CD4-positive, alpha-beta T cell (primary cell): ENCODE measurements around the gene IL19. TPM values are rescaled to one million over a fixed set of nuclear protein-coding genes. Genes with fewer than 3 reads are reported as not detected.
A peak's percentile ranks its signal among the peaks of the same experiment; 100 is the strongest.

Experiments used
- ATAC-seq: fragments of 200-7000 bp; cut with Tn5 transposase; one replicate; pipeline ENCODE4 v1.10.0; 2022; ENCODE audit warnings: mild to moderate bottlenecking; ENCODE audit not compliant: poor library complexity
- CTCF ChIA-PET: fragments of 350-600 bp; sonication (Branson Sonifier 250); formaldehyde crosslinking; loops from one replicate; lab custom pipeline; 2021; ENCODE audit warnings: antibody characterized with exemption, inconsistent platforms; lab: Charles Lee
- POLR2A ChIA-PET: fragments of 350-600 bp; sonication (Branson Sonifier 250); formaldehyde crosslinking; loops from one replicate; lab custom pipeline; 2021; ENCODE audit warnings: antibody characterized with exemption, inconsistent platforms; lab: Charles Lee
- DNase-seq, 14 experiments: peaks; one replicate each; pipeline ENCODE4 v3.0.0-alpha.2; 2013 to 2020; ENCODE audit warnings: mixed read lengths in 2 of 14
- H3K27ac ChIP-seq, 2 donors: one replicate each; pipeline versions ENCODE4 v1.5.1 to v1.7.0; 2013; ENCODE audit warnings: low read length in 2 of 2, low read depth in 1 of 2, mild to moderate bottlenecking in 1 of 2
- H3K27me3 ChIP-seq, 2 experiments: 1 replicate in 1 of 2; 2 replicates in 1 of 2; pipeline versions ENCODE4 v1.6.1 to v1.7.0; 2013; ENCODE audit warnings: low read length in 2 of 2, control low read depth in 1 of 2, mild to moderate bottlenecking in 1 of 2, moderate library complexity in 1 of 2; ENCODE audit not compliant: insufficient read depth in 2 of 2, control insufficient read depth in 1 of 2
- H3K36me3 ChIP-seq: one replicate; pipeline ENCODE4 v1.6.1; 2013; ENCODE audit warnings: low read length, control low read depth; ENCODE audit not compliant: insufficient read depth
- H3K4me1 ChIP-seq: one replicate; pipeline ENCODE4 v1.6.1; 2013; ENCODE audit warnings: low read length, control low read depth; ENCODE audit not compliant: insufficient read depth
- H3K4me3 ChIP-seq: one replicate; pipeline ENCODE4 v1.5.1; 2013; ENCODE audit warnings: mild to moderate bottlenecking, low read length, moderate library complexity
- H3K9me3 ChIP-seq, 2 experiments: 1 replicate in 1 of 2; 2 replicates in 1 of 2; pipeline versions ENCODE4 v1.6.1 to v1.7.0; 2013; ENCODE audit warnings: low read length in 2 of 2, mild to moderate bottlenecking in 2 of 2, control low read depth in 1 of 2, moderate library complexity in 1 of 2; ENCODE audit not compliant: control insufficient read depth in 1 of 2, insufficient read depth in 1 of 2
- H3K27ac Mint-ChIP-seq: one replicate; pipeline ENCODE4 v1.8.0; 2020; ENCODE audit warnings: mixed read lengths
- H3K27me3 Mint-ChIP-seq: one replicate; pipeline ENCODE4 v1.8.0; 2021; ENCODE audit warnings: mixed read lengths
- H3K36me3 Mint-ChIP-seq: one replicate; pipeline ENCODE4 v1.8.0; 2021; ENCODE audit warnings: low read depth, mixed read lengths
- H3K4me1 Mint-ChIP-seq: one replicate; pipeline ENCODE4 v1.8.0; 2021; ENCODE audit warnings: low read depth, mixed read lengths
- H3K4me3 Mint-ChIP-seq: one replicate; pipeline ENCODE4 v1.8.0; 2020; ENCODE audit warnings: mild to moderate bottlenecking, mixed read lengths
- H3K9me3 Mint-ChIP-seq: one replicate; pipeline ENCODE4 v1.8.0; 2020; ENCODE audit warnings: mixed read lengths
- intact Hi-C, 2 experiments: fragments of 100-400 bp; cut with DNase I in 1 of 2; cut with micrococcal nuclease in 1 of 2; formaldehyde crosslinking; loops; one replicate each; pipeline versions ENCODE4 v1.15.1 to v1.9.0; 2023 to 2025; cut with DNase I, micrococcal nuclease
- total RNA-seq, 174 experiments: library from RNA in 2 of 174; stranded (reverse) in 2 of 174; gene quantifications; one replicate each; pipeline ENCODE4 v1.2.3 and lab custom pipeline; 2021 to 2026
- TF ChIP-seq, protein P1 (sequence below): fragments of 200-600 bp; IDR thresholded peaks from one replicate; pipeline ENCODE4 v1.8.0; 2022; ENCODE audit warnings: antibody characterized with exemption, mild to moderate bottlenecking

The IL19 gene
- total RNA-seq, 2 experiments from 2014 or later = not detected

DNA sequence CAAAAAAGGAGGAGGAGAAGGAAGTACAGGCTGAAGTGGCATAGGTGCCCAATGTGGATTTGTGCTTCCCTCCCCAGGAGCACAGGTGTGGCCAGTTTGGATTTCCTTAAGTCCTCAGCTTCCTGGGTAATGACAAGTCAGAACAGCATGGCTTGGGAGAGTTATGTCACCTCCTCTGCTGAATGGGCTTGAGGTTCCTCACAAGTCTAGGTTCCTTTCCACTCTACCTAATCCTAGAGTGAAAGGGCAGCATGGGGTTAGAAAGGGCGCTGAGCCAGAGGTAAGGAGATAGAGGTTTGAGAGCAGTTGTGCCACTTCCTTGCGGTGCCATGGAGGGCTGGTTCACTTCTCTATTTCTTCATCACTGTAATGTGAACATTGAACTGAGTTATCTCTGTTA is 59.3 kb downstream of the IL19 start:
- H3K4me1 Mint-ChIP-seq = peaks cover 42% of the 10 kb centered on the region
- POLR2A ChIA-PET = interaction anchor here (0.8 to 2.2 kb wide), 5 partner anchors 13 to 89 kb away, joined by 3 to 10 read pairs (median 5); no protein-coding TSS in a partner anchor

DNA sequence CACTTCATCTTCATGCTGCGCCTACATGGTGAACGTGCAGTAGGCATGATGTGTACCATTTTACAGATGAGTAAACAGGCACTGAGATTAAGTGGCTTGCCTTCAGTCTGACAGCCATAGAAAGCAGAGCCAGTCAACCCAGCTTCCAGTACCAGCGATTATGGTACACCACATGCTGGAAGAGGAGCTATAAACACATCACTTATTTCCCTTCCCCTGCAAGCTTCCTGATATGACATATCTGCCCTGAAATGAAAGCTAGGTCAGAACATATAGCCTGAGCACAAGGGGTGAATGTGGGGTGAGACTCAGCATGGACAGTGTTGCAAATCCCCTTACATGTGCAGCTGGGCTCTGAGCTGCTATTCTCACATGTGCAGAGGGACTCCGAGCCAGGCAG is 61.1 kb downstream of the IL19 start:
- Mint-ChIP-seq H3K9me3 (no peaks in the 10 kb centered on the region), H3K36me3 (no peaks in the 10 kb centered on the region), H3K27ac (no peak overlapping the region), H3K4me1 (peaks cover 36% of the 10 kb centered on the region), H3K4me3 (no peak overlapping the region), H3K27me3 (no peaks in the 10 kb centered on the region)
- Histone ChIP-seq H3K9me3 (no peaks in the 10 kb centered on the region), H3K27ac (no peak overlapping the region), H3K4me1 (peaks cover 15% of the 10 kb centered on the region), H3K27me3 (no peaks in the 10 kb centered on the region), H3K4me3 (no peak overlapping the region), H3K36me3 (no peaks in the 10 kb centered on the region)
- ChIA-PET POLR2A (interaction anchor here (0.5 to 1.4 kb wide), 3 partner anchors 15 to 74 kb away, joined by 3 read pairs; no protein-coding TSS in a partner anchor), CTCF (no interaction called here)
- ATAC-seq (no peak), DNase-seq (no peak)
- TF ChIP-seq, protein P1, sequence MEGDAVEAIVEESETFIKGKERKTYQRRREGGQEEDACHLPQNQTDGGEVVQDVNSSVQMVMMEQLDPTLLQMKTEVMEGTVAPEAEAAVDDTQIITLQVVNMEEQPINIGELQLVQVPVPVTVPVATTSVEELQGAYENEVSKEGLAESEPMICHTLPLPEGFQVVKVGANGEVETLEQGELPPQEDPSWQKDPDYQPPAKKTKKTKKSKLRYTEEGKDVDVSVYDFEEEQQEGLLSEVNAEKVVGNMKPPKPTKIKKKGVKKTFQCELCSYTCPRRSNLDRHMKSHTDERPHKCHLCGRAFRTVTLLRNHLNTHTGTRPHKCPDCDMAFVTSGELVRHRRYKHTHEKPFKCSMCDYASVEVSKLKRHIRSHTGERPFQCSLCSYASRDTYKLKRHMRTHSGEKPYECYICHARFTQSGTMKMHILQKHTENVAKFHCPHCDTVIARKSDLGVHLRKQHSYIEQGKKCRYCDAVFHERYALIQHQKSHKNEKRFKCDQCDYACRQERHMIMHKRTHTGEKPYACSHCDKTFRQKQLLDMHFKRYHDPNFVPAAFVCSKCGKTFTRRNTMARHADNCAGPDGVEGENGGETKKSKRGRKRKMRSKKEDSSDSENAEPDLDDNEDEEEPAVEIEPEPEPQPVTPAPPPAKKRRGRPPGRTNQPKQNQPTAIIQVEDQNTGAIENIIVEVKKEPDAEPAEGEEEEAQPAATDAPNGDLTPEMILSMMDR = no peak
- intact Hi-C loops = no loop called here

More for the DNA sequence above, 59.3 kb downstream of the IL19 start:
- H3K4me1 ChIP-seq = peaks cover 15% of the 10 kb centered on the region
- intact Hi-C loops = no loop called here
- Mint-ChIP-seq H3K9me3 (no peaks in the 10 kb centered on the region), H3K4me3 (no peak overlapping the region), H3K27me3 (no peaks in the 10 kb centered on the region), H3K27ac (peak overlapping the region; percentile 73), H3K36me3 (no peaks in the 10 kb centered on the region)
- H3K9me3 ChIP-seq = no peaks in the 10 kb centered on the region
- DNase-seq (peak in 4 of 14 experiments; percentile 12 to 39 (median 14)), ATAC-seq (no peak)
- H3K36me3 ChIP-seq = no peaks in the 10 kb centered on the region
- no peaks in the 10 kb centered on the region for H3K27me3 ChIP-seq
- CTCF ChIA-PET = interaction anchor here (0.9 kb wide), 1 partner anchor 8 kb away, joined by 3 read pairs; no protein-coding TSS in a partner anchor
- no peak overlapping the region for H3K4me3 ChIP-seq
- TF ChIP-seq, protein P1 = no peak
- H3K27ac ChIP-seq = peak overlapping the region in 1 of 2 donors; percentile 35

DNA sequence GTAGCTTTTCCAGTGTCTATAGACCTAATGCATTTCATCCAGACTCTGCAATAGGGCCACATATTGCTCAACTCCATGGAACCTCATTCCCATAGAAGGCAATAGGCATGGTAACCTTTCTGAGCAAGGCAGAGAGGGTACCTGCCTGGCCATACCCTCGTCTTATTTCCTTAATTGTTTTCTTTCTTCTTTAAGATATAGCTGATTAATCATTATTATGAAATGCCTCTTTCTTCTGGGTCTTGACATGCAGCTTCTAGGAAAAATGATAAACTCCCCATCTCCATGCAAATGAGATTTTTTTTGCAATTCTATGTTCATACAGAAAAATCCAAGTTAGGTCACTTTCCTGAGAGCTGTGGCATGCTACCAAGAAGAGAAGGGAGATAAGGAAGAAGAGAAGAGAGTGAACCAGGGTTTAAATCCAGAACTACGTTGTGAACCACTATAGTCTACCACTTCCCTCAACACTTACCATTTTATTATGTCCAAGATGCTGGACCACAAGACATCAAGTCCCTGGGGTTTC is 61.8 kb downstream of the IL19 start:
- Mint-ChIP-seq H3K9me3 (no peaks in the 10 kb centered on the region), H3K4me3 (no peak overlapping the region), H3K36me3 (no peaks in the 10 kb centered on the region), H3K27ac (no peak overlapping the region), H3K27me3 (no peaks in the 10 kb centered on the region), H3K4me1 (peaks cover 36% of the 10 kb centered on the region)
- Histone ChIP-seq H3K36me3 (no peaks in the 10 kb centered on the region), H3K27me3 (peaks cover 0 to 6% of the 10 kb centered on the region in 2 experiments), H3K27ac (no peak overlapping the region), H3K4me3 (no peak overlapping the region), H3K9me3 (no peaks in the 10 kb centered on the region), H3K4me1 (peaks cover 15% of the 10 kb centered on the region)
- no peak for DNase-seq
- TF ChIP-seq, protein P1 = no peak
- no peak for ATAC-seq
- intact Hi-C loops = no loop called here
- CTCF ChIA-PET = no interaction called here
- POLR2A ChIA-PET = interaction anchor here (1.4 kb wide), 1 partner anchor 74 kb away, joined by 3 read pairs; no protein-coding TSS in a partner anchor
